B cell (primary cell): Measurements from ENCODE around the gene RUFY3. TPM values are rescaled to one million over a fixed set of nuclear protein-coding genes. Genes with fewer than 3 reads are reported as not detected.
"Not testable (repeated sequence)": the region's sequence is repeated elsewhere in the genome, so short reads cannot be mapped to it uniquely, and the experiment has no call there.

Source experiments
- ATAC-seq: fragments of 200-7000 bp; cut with Tn5 transposase; one replicate; pipeline ENCODE4 v1.10.0; 2021; ENCODE audit warnings: low read depth, mild to moderate bottlenecking, moderate number of reproducible peaks, moderate library complexity
- CTCF ChIA-PET: fragments of 350-600 bp; sonication (Branson Sonifier 250); formaldehyde crosslinking; loops from one replicate; lab custom pipeline; 2021; ENCODE audit warnings: antibody characterized with exemption, inconsistent platforms; lab: Charles Lee
- POLR2A ChIA-PET: fragments of 350-600 bp; sonication (Branson Sonifier 250); formaldehyde crosslinking; loops from one replicate; lab custom pipeline; 2021; ENCODE audit warnings: antibody characterized with exemption; lab: Charles Lee
- DNase-seq: peaks from one replicate; pipeline ENCODE4 v3.0.0; 2013
- H2AFZ ChIP-seq: 2 replicates; pipeline ENCODE4 v1.6.1; 2012; ENCODE audit warnings: mild to moderate bottlenecking, low read depth, low read length; ENCODE audit not compliant: insufficient read depth, poor library complexity, severe bottlenecking
- H3K27ac ChIP-seq, 2 donors: 1 replicate in 1 of 2; 2 replicates in 1 of 2; pipeline ENCODE4 v1.5.1; 2012 to 2013; ENCODE audit warnings: low read length in 2 of 2, mild to moderate bottlenecking in 2 of 2, moderate library complexity in 1 of 2
- H3K27me3 ChIP-seq, 4 experiments: fragments of 200-600 bp in 1 of 4; sonication (generic) in 1 of 4; replicated peaks in 1 of 4; 1 replicate in 2 of 4; 2 replicates in 2 of 4; pipeline versions ENCODE4 v1.6.1 to v1.7.0; 2013 to 2016; ENCODE audit warnings: low read length in 3 of 4, mild to moderate bottlenecking in 2 of 4, mixed read lengths in 1 of 4, moderate library complexity in 1 of 4; ENCODE audit not compliant: insufficient read depth in 4 of 4, control insufficient read depth in 3 of 4; ENCODE audit errors: control extremely low read depth in 1 of 4
- H3K36me3 ChIP-seq, 2 experiments: replicated peaks in 1 of 2; 1 replicate in 1 of 2; 2 replicates in 1 of 2; pipeline versions ENCODE4 v1.6.1 to v1.7.1; 2013; ENCODE audit warnings: low read length in 1 of 2; ENCODE audit not compliant: insufficient read depth in 2 of 2, control insufficient read depth in 1 of 2; ENCODE audit errors: control extremely low read depth in 1 of 2, extremely low read depth in 1 of 2
- H3K4me1 ChIP-seq, 2 donors: fragments of 200-600 bp in 1 of 2; sonication (generic) in 1 of 2; 1 replicate in 1 of 2; 2 replicates in 1 of 2; pipeline versions ENCODE4 v1.5.1 to v1.6.1; 2013 to 2017; ENCODE audit warnings: low read length in 2 of 2; ENCODE audit not compliant: control insufficient read depth in 2 of 2, insufficient read depth in 2 of 2
- H3K4me2 ChIP-seq: replicated peaks from 2 replicates; pipeline ENCODE3; 2012; ENCODE audit warnings: mild to moderate bottlenecking, low read depth, low read length; ENCODE audit not compliant: poor library complexity, severe bottlenecking
- H3K4me3 ChIP-seq, 5 experiments: fragments of 200-600 bp in 1 of 5; sonication (generic) in 1 of 5; 1 replicate in 3 of 5; 2 replicates in 2 of 5; pipeline versions ENCODE4 v1.5.1 to v1.7.0; 2011 to 2016; ENCODE audit warnings: low read length in 4 of 5, mild to moderate bottlenecking in 4 of 5, low read depth in 2 of 5, control low read depth in 1 of 5, moderate library complexity in 1 of 5; ENCODE audit not compliant: insufficient read depth in 1 of 5; ENCODE audit errors: control extremely low read depth in 1 of 5, extremely low read depth in 1 of 5
- H3K79me2 ChIP-seq: fragments of 200-600 bp; sonication (generic); one replicate; pipeline ENCODE4 v1.6.0; 2016; ENCODE audit warnings: low read length; ENCODE audit not compliant: control insufficient read depth, insufficient read depth
- H3K9ac ChIP-seq: fragments of 200-600 bp; sonication (generic); 2 replicates; pipeline ENCODE4 v1.6.1; 2017; ENCODE audit warnings: mild to moderate bottlenecking, low read length, moderate library complexity
- H3K9me3 ChIP-seq, 3 donors: one replicate each; pipeline versions ENCODE4 v1.6.1 to v1.7.1; 2013; ENCODE audit warnings: low read length in 2 of 3; ENCODE audit not compliant: control insufficient read depth in 2 of 3, insufficient read depth in 1 of 3; ENCODE audit errors: control extremely low read depth in 1 of 3
- H4K20me1 ChIP-seq: 2 replicates; pipeline ENCODE4 v1.6.0; 2012; ENCODE audit warnings: mild to moderate bottlenecking, low read length; ENCODE audit not compliant: insufficient read depth, control insufficient read depth, poor library complexity, severe bottlenecking
- H3K27ac Mint-ChIP-seq: one replicate; pipeline ENCODE4 v1.8.0; 2021; ENCODE audit warnings: mixed read lengths
- H3K27me3 Mint-ChIP-seq: one replicate; pipeline ENCODE4 v1.8.0; 2021; ENCODE audit warnings: mixed read lengths
- H3K4me1 Mint-ChIP-seq: one replicate; pipeline ENCODE4 v1.8.0; 2021; ENCODE audit warnings: mixed read lengths
- H3K4me3 Mint-ChIP-seq: one replicate; pipeline ENCODE4 v1.8.0; 2021; ENCODE audit warnings: mixed read lengths
- H3K9me3 Mint-ChIP-seq: one replicate; pipeline ENCODE4 v1.8.0; 2022; ENCODE audit warnings: mixed read lengths; ENCODE audit not compliant: insufficient read depth
- EZH2 ChIP-seq: IDR thresholded peaks from 2 replicates; pipeline ENCODE4 v1.6.1; 2012; ENCODE audit warnings: borderline replicate concordance, low read depth, mild to moderate bottlenecking, moderate library complexity, low read length; ENCODE audit not compliant: insufficient read depth, poor library complexity, severe bottlenecking
- WGBS: methylation state at CpG from one replicate; pipeline ENCODE4 v1.1.5; 2013; ENCODE audit warnings: missing lambda C conversion rate; ENCODE audit not compliant: insufficient coverage; 5-methylcytosine and 5-hydroxymethylcytosine counted together
- intact Hi-C: fragments of 100-400 bp; cut with micrococcal nuclease; formaldehyde crosslinking; loops from one replicate; pipeline ENCODE4 v1.10.0; 2022
- polyA plus RNA-seq: library from polyadenylated mRNA; depleted of rRNA; stranded (reverse); fragments of >200 nt; gene quantifications from 2 replicates; pipeline ENCODE4 v1.2.3, GENCODE V29; 2012
- total RNA-seq, 2 donors: library from RNA; stranded (reverse); fragments of 120-200 nt in 1 of 2; gene quantifications; 1 replicate in 1 of 2; 2 replicates in 1 of 2; pipeline versions ENCODE4 v1.2.3 to v1.2.4, GENCODE V29; 2013 to 2022
- TF ChIP-seq, protein P1 (sequence below): fragments of 200-600 bp; IDR thresholded peaks from one replicate; pipeline ENCODE4 v1.8.0; 2022; ENCODE audit warnings: antibody characterized with exemption, mild to moderate bottlenecking

RUFY3 gene
- total and polyA plus RNA-seq, 2 donors (not counting 1 experiment from before 2014, with no cell fraction given), result 26.1 to 74.1 TPM

DNA sequence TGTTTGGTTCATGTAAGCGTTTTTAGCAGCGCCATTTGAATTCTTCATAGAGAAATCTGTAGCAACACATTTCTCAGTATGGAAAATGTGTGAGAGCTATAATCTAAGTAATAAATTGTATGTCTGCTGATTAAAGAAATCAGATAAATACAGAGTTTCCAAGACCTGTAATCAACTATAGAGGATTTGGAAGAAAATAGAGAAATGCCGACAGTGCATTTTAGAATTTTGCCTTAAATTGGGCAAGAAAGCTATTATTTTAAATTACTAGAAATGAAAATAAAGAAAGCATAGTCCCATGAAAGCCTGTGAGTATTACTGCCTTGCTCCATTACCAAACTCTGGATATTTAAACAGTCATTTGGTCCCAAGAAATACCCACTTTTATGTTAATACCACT is 2.7 kb downstream of the RUFY3 start:
- no peak overlapping the region for H3K4me3 Mint-ChIP-seq
- no peak overlapping the region for H3K27ac ChIP-seq
- H3K9me3 ChIP-seq, result no peaks in the 10 kb centered on the region
- no peaks in the 10 kb centered on the region for H3K27me3 Mint-ChIP-seq
- no peaks in the 10 kb centered on the region for H3K4me1 ChIP-seq
- H3K4me2 ChIP-seq, result no peak overlapping the region
- no peak overlapping the region for H3K9ac ChIP-seq
- H3K27me3 ChIP-seq, result no peaks in the 10 kb centered on the region
- no peak overlapping the region for H2AFZ ChIP-seq
- WGBS, result no CpG with 5 or more reads among the region's 3 CpGs
- H3K4me3 ChIP-seq, result no peak overlapping the region
- H3K4me1 Mint-ChIP-seq, result peaks cover 1% of the 10 kb centered on the region
- CTCF ChIA-PET, result interaction anchor here (0.6 to 1.3 kb wide), 2 partner anchors 10 to 43 kb away, joined by 3 to 6 read pairs; no protein-coding TSS in a partner anchor
- POLR2A ChIA-PET, result no interaction called here
- H3K27ac Mint-ChIP-seq, result no peak overlapping the region
- no peaks in the 10 kb centered on the region for H3K9me3 Mint-ChIP-seq
- H4K20me1 ChIP-seq, result no peaks in the 10 kb centered on the region
- H3K79me2 ChIP-seq, result peaks cover 89% of the 10 kb centered on the region
- TF ChIP-seq EZH2, result no peak
- TF ChIP-seq, protein P1, sequence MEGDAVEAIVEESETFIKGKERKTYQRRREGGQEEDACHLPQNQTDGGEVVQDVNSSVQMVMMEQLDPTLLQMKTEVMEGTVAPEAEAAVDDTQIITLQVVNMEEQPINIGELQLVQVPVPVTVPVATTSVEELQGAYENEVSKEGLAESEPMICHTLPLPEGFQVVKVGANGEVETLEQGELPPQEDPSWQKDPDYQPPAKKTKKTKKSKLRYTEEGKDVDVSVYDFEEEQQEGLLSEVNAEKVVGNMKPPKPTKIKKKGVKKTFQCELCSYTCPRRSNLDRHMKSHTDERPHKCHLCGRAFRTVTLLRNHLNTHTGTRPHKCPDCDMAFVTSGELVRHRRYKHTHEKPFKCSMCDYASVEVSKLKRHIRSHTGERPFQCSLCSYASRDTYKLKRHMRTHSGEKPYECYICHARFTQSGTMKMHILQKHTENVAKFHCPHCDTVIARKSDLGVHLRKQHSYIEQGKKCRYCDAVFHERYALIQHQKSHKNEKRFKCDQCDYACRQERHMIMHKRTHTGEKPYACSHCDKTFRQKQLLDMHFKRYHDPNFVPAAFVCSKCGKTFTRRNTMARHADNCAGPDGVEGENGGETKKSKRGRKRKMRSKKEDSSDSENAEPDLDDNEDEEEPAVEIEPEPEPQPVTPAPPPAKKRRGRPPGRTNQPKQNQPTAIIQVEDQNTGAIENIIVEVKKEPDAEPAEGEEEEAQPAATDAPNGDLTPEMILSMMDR, result no peak
- no peaks in the 10 kb centered on the region for H3K36me3 ChIP-seq
- intact Hi-C loops, result no loop called here
- ATAC-seq (no peak), DNase-seq (no peak)

DNA sequence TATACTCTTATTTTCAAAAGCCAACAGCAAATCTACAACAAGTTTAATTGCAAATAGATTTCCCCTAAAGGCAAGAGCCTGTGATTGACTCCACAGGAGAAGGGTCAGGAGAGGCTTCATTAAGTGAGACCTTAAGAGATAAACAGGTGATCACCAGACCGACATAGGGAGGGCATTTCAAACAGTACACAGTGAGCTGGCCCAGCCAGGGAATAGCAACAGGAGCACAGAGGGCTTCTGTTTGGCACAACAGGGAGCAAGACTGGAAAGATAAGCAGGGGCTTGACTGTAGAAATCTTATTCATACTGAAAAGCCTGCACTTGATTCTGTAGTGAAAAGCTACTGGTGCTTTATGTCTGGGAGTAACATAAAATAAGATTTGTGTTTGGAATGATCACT is 3.9 kb downstream of the RUFY3 start:
- Histone ChIP-seq H3K4me3 (no peak overlapping the region), H3K36me3 (no peaks in the 10 kb centered on the region), H3K4me1 (peaks cover 0 to under 1% of the 10 kb centered on the region in 2 donors), H2AFZ (no peak overlapping the region), H4K20me1 (no peaks in the 10 kb centered on the region), H3K4me2 (no peak overlapping the region), H3K27me3 (no peaks in the 10 kb centered on the region), H3K79me2 (peaks cover 89% of the 10 kb centered on the region), H3K9me3 (no peaks in the 10 kb centered on the region), H3K9ac (no peak overlapping the region), H3K27ac (no peak overlapping the region)
- ATAC-seq (no peak), DNase-seq (no peak)
- TF ChIP-seq, protein P1, result no peak
- TF ChIP-seq EZH2, result no peak
- H3K27me3 Mint-ChIP-seq, result no peaks in the 10 kb centered on the region
- H3K27ac Mint-ChIP-seq, result no peak overlapping the region
- intact Hi-C loops, result no loop called here
- H3K4me1 Mint-ChIP-seq, result peaks cover 2% of the 10 kb centered on the region
- POLR2A ChIA-PET, result no interaction called here
- CTCF ChIA-PET, result interaction anchor here (0.6 to 1.0 kb wide), 4 partner anchors 9 to 208 kb away, joined by 3 to 4 read pairs (median 4); no protein-coding TSS in a partner anchor
- no peaks in the 10 kb centered on the region for H3K9me3 Mint-ChIP-seq
- 100% methylated on average over 1 of the region's 1 CpG for WGBS
- no peak overlapping the region for H3K4me3 Mint-ChIP-seq

DNA sequence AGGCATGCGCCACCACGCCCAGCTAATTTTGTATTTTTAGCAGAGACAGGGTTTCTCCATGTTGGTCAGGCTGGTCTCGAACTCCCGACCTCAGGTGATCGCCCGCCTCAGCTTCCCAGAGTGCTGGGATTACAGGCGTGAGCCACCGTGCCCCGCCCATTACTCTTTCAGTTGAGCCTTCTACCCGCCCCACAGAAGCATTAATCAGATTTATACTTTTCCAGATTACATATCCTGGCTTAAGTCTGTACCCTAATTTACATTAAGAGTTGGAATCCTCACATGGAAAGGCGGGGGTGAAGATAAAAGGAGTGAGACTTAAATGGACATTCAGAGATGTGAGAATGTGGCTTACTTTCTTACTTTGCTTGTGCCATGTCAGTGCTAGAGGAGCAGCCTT is 4.8 kb downstream of the RUFY3 start:
- H3K9ac ChIP-seq, intact Hi-C loops, H3K9me3 Mint-ChIP-seq, H3K4me2 ChIP-seq, H3K27me3 ChIP-seq, H3K27me3 Mint-ChIP-seq, H3K4me1 ChIP-seq, H2AFZ ChIP-seq, DNase-seq, H3K27ac Mint-ChIP-seq, H3K4me1 Mint-ChIP-seq, H3K4me3 ChIP-seq, ATAC-seq, H3K36me3 ChIP-seq, H3K9me3 ChIP-seq, H3K27ac ChIP-seq, H3K4me3 Mint-ChIP-seq, H4K20me1 ChIP-seq, POLR2A ChIA-PET: not testable (repeated sequence)
- H3K79me2 ChIP-seq, result peaks cover 91% of the 10 kb centered on the region
- 100% methylated on average over 4 of the region's 11 CpGs for WGBS
- CTCF ChIA-PET, result interaction anchor here (1.0 kb wide), 1 partner anchor 9 kb away, joined by 3 read pairs; no protein-coding TSS in a partner anchor
